DMS 273 treated with DMSO at 0.1 percent for 48 hours (cell line): ENCODE data around the gene KRT71.

Experiments
- DNase-seq: peaks from one replicate; lab custom pipeline; 2025; lab: John Stamatoyannopoulos, UW

Gene KRT71

GRCh38 chr12:52497975-52498374, 55.0 kb downstream of the KRT71 start:
- no peak for DNase-seq

- DNase-seq = no peak
These were observed 56.3 kb downstream of the KRT71 start for GRCh38 chr12:52496590-52497071.

- no peak for DNase-seq
These were observed 56.9 kb downstream of the KRT71 start for GRCh38 chr12:52496054-52496453.

- DNase-seq = peak; percentile 35
These were observed 57.6 kb downstream of the KRT71 start for GRCh38 chr12:52495389-52495788.

GRCh38 chr12:52494518-52494917, 58.4 kb downstream of the KRT71 start:
- no peak for DNase-seq

- no peak for DNase-seq
These were observed 58.8 kb downstream of the KRT71 start for GRCh38 chr12:52494100-52494499.
